Activated naive CD4-positive, alpha-beta T cell treated with anti-CD3 and anti-CD28 coated beads, Interleukin-2, amount 50 U/mL, for 16 hours (primary cell): ENCODE data around the gene IFNA16.
"Not testable (repeated sequence)": the region's sequence is repeated elsewhere in the genome, so short reads cannot be mapped to it uniquely, and the experiment has no call there.

ENCODE experiments used
- DNase-seq: peaks from one replicate; pipeline ENCODE4 v3.0.0-alpha.2; 2020

Gene IFNA16

GRCh38 chr9:21217211-21217610 is at the start of gene IFNA16:
TSS of gene IFNA16 (minus strand) at chr9:21217311. CDS start at chr9:21217305, 6 bp downstream.
- not testable (repeated sequence) for DNase-seq

GRCh38 chr9:21265421-21266189 is 48.5 kb upstream of the IFNA16 start:
- no peak for DNase-seq

DNA sequence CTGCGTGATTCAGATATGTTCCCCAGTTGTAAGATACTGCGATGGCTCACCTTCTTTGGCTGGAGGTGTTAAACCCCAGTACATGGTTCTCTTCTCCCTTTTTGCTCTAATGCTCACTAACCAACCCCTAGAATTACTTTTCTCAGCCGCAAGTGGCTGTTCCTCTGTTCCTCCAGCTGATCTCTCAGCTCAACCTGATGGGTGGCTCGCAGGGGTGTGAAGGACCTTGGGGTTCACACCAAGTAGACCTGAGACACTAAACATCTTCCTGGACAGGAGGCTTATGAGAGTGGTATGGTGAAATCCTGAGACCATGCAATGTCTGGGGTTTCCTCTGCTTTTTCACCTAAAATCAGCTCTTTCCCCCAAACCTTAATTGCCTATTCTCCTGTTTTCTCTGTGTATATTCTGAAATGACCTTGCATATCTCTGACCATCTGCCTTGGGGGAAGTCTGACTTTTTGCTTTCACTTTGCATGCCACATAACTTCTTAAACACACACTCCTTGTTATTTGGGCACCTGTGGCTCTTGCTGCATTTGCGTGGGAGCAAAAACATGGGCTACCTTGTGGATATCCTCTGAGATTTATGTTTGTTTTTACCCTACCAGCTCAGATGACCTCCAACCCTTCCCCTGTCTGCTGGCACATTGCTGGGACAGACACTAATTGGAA is 38.6 kb upstream of the IFNA16 start:
- DNase-seq: no peak

GRCh38 chr9:21252721-21253547 is 35.8 kb upstream of the IFNA16 start:
- DNase-seq: no peak

DNA sequence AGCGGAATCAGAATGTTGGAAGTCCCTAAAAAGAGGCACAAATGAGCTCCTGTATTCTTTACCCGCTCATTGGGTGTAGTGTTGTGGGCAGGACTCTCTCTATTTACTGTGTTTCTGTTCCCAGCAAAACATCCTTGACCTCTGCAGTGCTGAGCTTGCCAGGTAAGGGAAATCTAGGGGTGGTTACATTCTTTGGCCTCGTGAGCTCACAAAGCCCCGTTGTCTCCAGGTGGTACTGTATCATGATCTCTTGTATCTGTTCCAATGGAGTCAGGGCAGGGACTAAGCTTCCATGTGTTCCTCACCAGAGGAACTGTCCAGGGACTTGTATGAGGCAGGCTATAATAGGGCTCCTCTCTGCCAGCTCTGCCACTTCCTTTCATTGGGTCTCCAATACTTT is 34.5 kb upstream of the IFNA16 start:
- no peak for DNase-seq

DNA sequence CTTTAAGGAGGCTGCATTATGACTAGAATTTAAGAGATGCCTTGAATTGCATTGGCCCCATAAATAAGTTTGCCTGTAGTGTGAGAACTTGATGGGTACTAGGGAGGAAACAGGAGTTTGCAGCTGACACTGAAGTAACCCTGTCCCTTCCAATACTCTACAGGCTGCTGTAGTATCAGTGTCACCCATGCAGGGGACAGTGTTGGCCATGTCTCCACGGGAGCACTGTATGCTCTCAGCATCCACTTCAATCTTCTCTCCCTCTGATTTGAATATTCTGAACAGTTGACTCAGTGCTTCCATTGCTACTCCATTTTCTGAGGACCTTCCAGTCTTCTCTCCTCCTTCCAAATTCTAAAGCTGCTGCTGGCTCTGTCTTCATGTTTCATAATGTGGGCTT is 34.1 kb upstream of the IFNA16 start:
- no peak for DNase-seq

DNA sequence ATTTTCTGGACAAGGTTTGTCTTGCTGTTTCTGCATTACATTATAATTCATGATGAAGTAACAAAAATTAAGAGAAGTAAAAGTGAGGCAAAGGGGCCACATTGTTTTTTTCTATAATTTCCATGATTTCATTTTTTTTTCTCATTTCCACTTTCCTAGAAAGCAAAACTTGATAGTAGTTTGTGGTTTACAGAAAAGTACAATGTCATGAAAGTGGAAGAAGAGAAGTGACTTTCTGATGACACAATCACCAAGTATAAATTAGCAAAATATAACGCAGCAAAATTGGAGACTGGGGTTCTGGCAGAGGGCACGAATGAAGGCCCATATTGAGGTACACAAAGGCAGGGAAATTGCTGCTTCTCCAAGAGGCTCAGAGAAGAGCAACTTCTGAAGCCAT is 27.7 kb upstream of the IFNA16 start:
- DNase-seq: no peak

- DNase-seq: no peak
Observed at GRCh38 chr9:21239911-21240310, 22.8 kb upstream of the IFNA16 start, which contains the start of gene IFNA14. TSS of gene IFNA14 (minus strand) at chr9:21240005. CDS start at chr9:21239935, 70 bp downstream.

DNA sequence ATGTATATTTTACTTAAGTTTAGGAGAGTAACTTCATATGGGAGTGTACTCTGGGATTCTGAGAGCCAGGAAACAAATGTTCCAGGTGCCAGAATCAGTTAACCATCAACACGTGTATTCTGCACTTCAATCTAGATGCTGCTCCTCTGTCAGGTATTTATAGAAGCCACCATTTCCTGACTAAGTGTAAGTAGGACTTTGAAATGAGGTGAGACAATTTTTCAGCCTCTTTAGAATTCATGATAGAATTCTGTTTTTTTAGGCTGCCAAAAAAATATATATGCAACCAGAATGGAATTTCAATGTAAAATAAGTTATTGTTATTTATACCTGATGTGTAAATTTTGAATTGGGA is 19.2 kb upstream of the IFNA16 start:
- not testable (repeated sequence) for DNase-seq

GRCh38 chr9:21235468-21236359 is 18.6 kb upstream of the IFNA16 start:
- DNase-seq: not testable (repeated sequence)

- DNase-seq: no peak
Observed at GRCh38 chr9:21234153-21234687, 17.1 kb upstream of the IFNA16 start.

DNA sequence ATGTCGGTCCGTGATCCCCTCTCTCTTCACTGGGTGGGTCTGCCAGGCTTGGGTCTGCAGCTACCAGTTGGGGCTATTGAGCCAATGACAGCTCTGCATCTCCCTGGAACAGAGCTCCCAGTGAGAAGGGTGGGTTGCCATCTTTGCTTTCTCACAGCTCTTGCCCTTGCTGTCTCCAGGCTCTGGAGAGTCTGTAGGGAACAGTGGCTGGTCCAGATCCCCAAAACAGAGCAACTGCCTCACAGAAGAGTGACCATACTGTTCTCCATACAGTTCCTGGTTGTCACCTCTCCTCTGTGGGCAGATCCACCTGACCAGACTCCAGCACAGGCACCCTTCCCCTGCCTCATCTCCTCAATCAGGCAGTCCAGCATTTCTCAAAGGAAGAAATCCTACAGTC is 16.1 kb upstream of the IFNA16 start:
- DNase-seq: no peak

GRCh38 chr9:21228122-21228521 is 11.0 kb upstream of the IFNA16 start, which contains the start of gene IFNA17:
TSS of gene IFNA17 (minus strand) at chr9:21228222. CDS start at chr9:21228173, 49 bp downstream.
- DNase-seq: no peak

DNA sequence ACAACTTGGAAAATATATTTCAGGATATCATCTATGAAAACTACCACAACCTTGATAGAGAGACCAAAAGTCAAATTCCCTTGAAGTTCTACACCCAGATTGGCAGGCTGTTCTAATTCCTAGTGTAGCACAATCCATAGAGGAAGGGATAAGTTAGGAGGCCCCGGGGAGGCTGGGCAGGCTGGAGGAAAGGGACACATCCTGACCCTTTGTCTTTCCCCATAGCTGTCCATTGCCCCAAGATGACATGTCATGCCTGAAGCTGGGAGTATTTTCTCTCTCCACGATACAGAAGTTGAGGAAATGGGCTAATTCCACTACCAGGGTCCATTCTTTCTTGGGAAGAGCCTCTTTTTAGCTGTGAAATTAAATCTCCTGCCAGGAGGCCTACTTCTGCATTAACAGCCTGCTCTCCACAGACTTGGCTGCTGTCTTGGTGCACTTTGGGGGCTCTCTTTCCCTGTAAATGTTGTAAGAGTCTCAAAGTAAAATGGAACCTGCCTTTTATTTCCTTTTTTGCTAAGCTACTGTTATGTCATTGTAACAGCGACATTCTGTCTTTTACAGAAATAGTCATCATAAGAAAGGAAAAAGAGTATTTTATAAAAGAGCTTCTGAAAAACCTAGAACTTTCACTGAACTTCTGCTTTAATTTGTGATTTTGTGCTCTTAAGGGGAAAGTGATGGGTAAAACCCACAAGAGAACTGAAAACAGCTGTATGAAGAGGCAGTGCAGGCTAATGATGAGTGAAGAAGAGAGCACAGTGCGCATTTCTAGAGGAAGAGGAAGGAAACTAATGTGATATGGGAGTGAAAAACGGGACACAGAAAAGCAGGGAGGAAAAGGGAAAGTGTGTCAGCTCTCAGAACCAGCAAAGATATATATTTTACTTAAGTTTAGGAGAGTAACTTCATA is 3.4 kb downstream of the IFNA16 start:
- DNase-seq: not testable (repeated sequence)

- not testable (repeated sequence) for DNase-seq
Observed at GRCh38 chr9:21212160-21212559, 5.0 kb downstream of the IFNA16 start.

GRCh38 chr9:21210782-21211181 is 6.3 kb downstream of the IFNA16 start:
- not testable (repeated sequence) for DNase-seq

GRCh38 chr9:21210311-21210710 is 6.8 kb downstream of the IFNA16 start:
- DNase-seq: no peak

- not testable (repeated sequence) for DNase-seq
Observed at GRCh38 chr9:21207043-21207442, 10.1 kb downstream of the IFNA16 start, which contains the start of gene IFNA10. TSS of gene IFNA10 (minus strand) at chr9:21207143. CDS start at chr9:21207097, 46 bp downstream.

DNA sequence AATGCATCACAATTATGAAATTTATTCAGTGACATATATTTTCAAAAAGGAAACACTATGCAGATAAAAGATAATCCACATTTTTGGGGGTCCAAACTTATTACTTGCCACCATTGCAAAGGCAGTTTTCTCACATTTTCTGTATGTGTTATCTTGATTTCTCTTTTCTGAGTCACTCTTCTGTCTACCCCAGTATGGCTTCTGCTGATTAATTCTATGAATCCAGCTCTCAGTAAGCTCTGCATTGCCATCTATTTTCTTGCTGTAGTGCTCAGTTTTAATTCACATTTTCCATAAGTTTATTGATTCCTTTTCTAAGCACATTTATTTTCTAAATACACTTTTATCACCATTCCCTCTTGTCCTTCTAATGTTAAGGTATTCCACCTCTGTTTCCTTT is 11.9 kb downstream of the IFNA16 start:
- DNase-seq: no peak

GRCh38 chr9:21202105-21202504 is 15.0 kb downstream of the IFNA16 start, which contains the start of gene IFNA7:
TSS of gene IFNA7 (minus strand) at chr9:21202205. CDS start at chr9:21202165, 40 bp downstream.
- DNase-seq: not testable (repeated sequence)
